Upper lobe of left lung (tissue), 6 donors: ENCODE measurements around the gene TOMM40. TPM values are rescaled to one million over a fixed set of nuclear protein-coding genes. Genes with fewer than 3 reads are reported as not detected.
"Not testable (repeated sequence)": the region's sequence is repeated elsewhere in the genome, so short reads cannot be mapped to it uniquely, and the experiment has no call there.

Source experiments
- ATAC-seq, 2 donors: fragments of 200-7000 bp; cut with Tn5 transposase; one replicate each; pipeline ENCODE4 v1.9.1; 2022; ENCODE audit warnings: mild to moderate bottlenecking in 2 of 2, moderate library complexity in 2 of 2; ENCODE audit not compliant: low FRiP score in 2 of 2
- DNase-seq, 2 donors: peaks; one replicate each; pipeline ENCODE4 v3.0.0-alpha.2; 2019 to 2020
- H3K27ac ChIP-seq, 4 donors: fragments of 200-600 bp; sonication (generic); one replicate each; pipeline ENCODE4 v1.5.1; 2016 to 2019
- H3K27me3 ChIP-seq, 4 donors: fragments of 200-600 bp; sonication (generic); one replicate each; pipeline ENCODE4 v1.5.1; 2017 to 2019
- H3K36me3 ChIP-seq, 4 donors: fragments of 200-600 bp; sonication (generic); one replicate each; pipeline ENCODE4 v1.5.1; 2016 to 2019
- H3K4me1 ChIP-seq, 4 donors: fragments of 200-600 bp; sonication (generic); one replicate each; pipeline ENCODE4 v1.5.1; 2018 to 2019
- H3K4me3 ChIP-seq, 4 donors: fragments of 200-600 bp; sonication (generic); one replicate each; pipeline ENCODE4 v1.5.1; 2017 to 2019; ENCODE audit warnings: mild to moderate bottlenecking in 2 of 4, moderate library complexity in 1 of 4
- H3K9me3 ChIP-seq, 4 donors: fragments of 200-600 bp; sonication (generic); one replicate each; pipeline ENCODE4 v1.5.1; 2018 to 2019
- EP300 ChIP-seq, 4 donors: sonication (generic); formaldehyde crosslinking; IDR thresholded peaks; one replicate each; pipeline ENCODE4 v1.5.1; 2017; ENCODE audit warnings: antibody characterized with exemption in 4 of 4, control low read depth in 2 of 4
- POLR2A ChIP-seq, 4 donors: fragments of 450-650 bp; IDR thresholded peaks; one replicate each; pipeline ENCODE4 v1.5.1; 2016 to 2017; ENCODE audit warnings: antibody characterized with exemption in 4 of 4, mild to moderate bottlenecking in 2 of 4
- POLR2AphosphoS5 ChIP-seq, 2 donors: sonication (generic); formaldehyde crosslinking; IDR thresholded peaks; one replicate each; pipeline ENCODE4 v1.5.1; 2017; ENCODE audit warnings: antibody characterized with exemption in 2 of 2
- WGBS, 2 donors: methylation state at CpG; one replicate each; pipeline ENCODE4 v1.1.5; 2017 to 2018; 5-methylcytosine and 5-hydroxymethylcytosine counted together
- total RNA-seq, 6 donors: library from RNA; depleted of rRNA in 4 of 6; stranded (reverse); fragments of >200 nt in 4 of 6; gene quantifications; one replicate each; pipeline versions ENCODE4 v1.1.0 to v1.2.1, GENCODE V29; 2016 to 2021
- TF ChIP-seq, protein P1 (sequence below), 6 experiments: fragments of 450-650 bp in 4 of 6; fragments of 200-600 bp in 2 of 6; sonication (generic) in 2 of 6; IDR thresholded peaks; one replicate each; pipeline ENCODE4 v1.5.1; 2016 to 2019; ENCODE audit warnings: antibody characterized with exemption in 6 of 6
- donor health status: DM: no; HTN: no; CAD: no; lungs with moderate emphysema.
- donor health status: DM: no; HTN: yes; CAD: no; lungs with severe emphysema.

The TOMM40 gene
- total RNA-seq, 6 donors from 2014 or later, result 26.6 to 88.3 (median 58.1) TPM

DNA sequence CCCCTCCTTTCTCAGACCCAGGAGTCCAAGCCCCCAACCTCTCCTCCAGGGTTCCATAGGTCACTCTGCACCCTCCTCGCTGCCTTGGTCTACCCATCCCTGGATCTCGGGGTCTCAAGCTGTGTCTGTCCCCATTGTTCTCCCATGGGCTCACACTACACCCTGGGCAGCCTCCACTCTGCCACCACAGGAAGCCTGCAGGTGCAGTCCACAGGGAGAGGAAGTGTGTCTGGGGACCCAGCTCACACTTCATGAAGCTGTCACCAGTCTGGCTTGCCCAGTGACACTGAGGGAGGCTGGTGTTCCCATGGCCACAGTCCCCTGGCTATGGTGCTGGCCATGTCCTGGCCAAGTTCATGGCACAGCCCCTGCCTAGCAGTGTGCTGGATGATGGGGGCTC is 39.6 kb upstream of the TOMM40 start:
- WGBS, 2 donors, result 56 to 68% methylated on average over 2 of the region's 2 CpGs
- TF ChIP-seq, protein P1, sequence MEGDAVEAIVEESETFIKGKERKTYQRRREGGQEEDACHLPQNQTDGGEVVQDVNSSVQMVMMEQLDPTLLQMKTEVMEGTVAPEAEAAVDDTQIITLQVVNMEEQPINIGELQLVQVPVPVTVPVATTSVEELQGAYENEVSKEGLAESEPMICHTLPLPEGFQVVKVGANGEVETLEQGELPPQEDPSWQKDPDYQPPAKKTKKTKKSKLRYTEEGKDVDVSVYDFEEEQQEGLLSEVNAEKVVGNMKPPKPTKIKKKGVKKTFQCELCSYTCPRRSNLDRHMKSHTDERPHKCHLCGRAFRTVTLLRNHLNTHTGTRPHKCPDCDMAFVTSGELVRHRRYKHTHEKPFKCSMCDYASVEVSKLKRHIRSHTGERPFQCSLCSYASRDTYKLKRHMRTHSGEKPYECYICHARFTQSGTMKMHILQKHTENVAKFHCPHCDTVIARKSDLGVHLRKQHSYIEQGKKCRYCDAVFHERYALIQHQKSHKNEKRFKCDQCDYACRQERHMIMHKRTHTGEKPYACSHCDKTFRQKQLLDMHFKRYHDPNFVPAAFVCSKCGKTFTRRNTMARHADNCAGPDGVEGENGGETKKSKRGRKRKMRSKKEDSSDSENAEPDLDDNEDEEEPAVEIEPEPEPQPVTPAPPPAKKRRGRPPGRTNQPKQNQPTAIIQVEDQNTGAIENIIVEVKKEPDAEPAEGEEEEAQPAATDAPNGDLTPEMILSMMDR (IDR thresholded peaks at IDR 0.05), result no peak
- TF ChIP-seq POLR2AphosphoS5 (IDR thresholded peaks at IDR 0.05), result no peak
- TF ChIP-seq POLR2A (IDR thresholded peaks at IDR 0.05), result no peak
- TF ChIP-seq EP300 (IDR thresholded peaks at IDR 0.05), result no peak
- Histone ChIP-seq H3K9me3 (no peaks in the 10 kb centered on the region), H3K27me3 (no peaks in the 10 kb centered on the region), H3K27ac (peak overlapping the region in 1 of 4 donors; percentile 57), H3K4me3 (no peak overlapping the region), H3K4me1 (peaks cover 34 to 53% (median 40%) of the 10 kb centered on the region in 4 donors), H3K36me3 (peaks cover 0 to 2% (median 0%) of the 10 kb centered on the region in 4 donors)
- DNase-seq (no peak), ATAC-seq (no peak)

DNA sequence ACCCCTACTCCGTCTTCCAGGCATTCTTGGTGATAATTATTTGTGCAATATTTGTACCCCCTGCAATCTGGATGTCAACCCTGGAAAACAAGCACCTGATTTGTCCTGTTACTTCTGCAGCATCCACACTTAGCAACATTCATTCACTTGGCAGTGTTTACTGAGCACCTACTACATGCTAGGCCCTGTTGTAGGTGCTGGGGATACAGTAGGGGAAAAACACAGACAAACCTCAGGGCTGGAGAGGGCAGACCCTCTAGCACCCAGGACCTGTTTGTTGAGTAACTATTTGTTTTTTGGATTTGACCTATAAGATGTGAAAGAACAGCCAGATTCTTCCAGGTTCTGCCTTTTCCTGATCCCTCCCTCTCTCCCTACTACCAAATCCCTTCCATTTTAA is 35.4 kb upstream of the TOMM40 start:
- no peak for TF ChIP-seq POLR2AphosphoS5 (IDR thresholded peaks at IDR 0.05)
- TF ChIP-seq EP300 (IDR thresholded peaks at IDR 0.05), result no peak
- no peak for TF ChIP-seq POLR2A (IDR thresholded peaks at IDR 0.05)
- TF ChIP-seq, protein P1 (IDR thresholded peaks at IDR 0.05), result no peak
- H3K4me3 ChIP-seq, result no peak overlapping the region
- ATAC-seq (no peak), DNase-seq (no peak)
- H3K4me1 ChIP-seq, result peaks cover 28 to 47% (median 43%) of the 10 kb centered on the region in 4 donors
- peak overlapping the region in 2 of 4 donors; percentile 63 to 70 for H3K27ac ChIP-seq
- peaks cover 0 to 11% (median 0%) of the 10 kb centered on the region in 4 donors for H3K36me3 ChIP-seq
- H3K27me3 ChIP-seq, result no peaks in the 10 kb centered on the region
- H3K9me3 ChIP-seq, result no peaks in the 10 kb centered on the region
- WGBS, 2 donors, result 73 to 85% methylated on average over 1 of the region's 1 CpG

GRCh38 chr19:44856421-44857083 is 34.5 kb upstream of the TOMM40 start:
- peak; percentile 38 to 44 for ATAC-seq
- H3K9me3 ChIP-seq, result no peaks in the 10 kb centered on the region

DNA sequence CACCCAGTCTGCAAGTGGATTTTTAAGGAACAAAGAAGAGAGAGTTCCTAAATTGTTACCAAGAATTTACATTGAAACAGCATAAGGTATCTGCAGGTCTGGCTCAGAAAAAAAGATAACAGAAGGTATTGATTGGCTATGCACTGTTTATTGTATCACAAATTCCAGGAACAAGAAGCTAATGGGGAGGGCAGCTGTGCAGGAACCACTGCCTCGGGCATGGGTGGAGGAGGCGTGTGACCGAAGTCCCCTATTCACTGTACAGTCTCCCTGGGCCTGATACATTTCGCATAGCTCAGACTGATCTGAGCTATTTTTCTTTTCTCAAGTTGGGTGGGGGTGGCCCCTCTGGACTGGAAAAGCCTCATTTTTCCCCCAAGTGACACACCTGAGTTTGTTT is 33.2 kb upstream of the TOMM40 start:
- H3K36me3 ChIP-seq, result peaks cover 0 to 12% (median 0%) of the 10 kb centered on the region in 4 donors
- peaks cover 26 to 44% (median 37%) of the 10 kb centered on the region in 4 donors for H3K4me1 ChIP-seq
- no peak for ATAC-seq
- 67% methylated on average over 4 of the region's 4 CpGs for WGBS, 2 donors
- TF ChIP-seq POLR2A (IDR thresholded peaks at IDR 0.05), result no peak
- DNase-seq, result no peak
- H3K9me3 ChIP-seq, result no peaks in the 10 kb centered on the region
- H3K27ac ChIP-seq, result peak overlapping the region in 1 of 4 donors; percentile 32
- no peak overlapping the region for H3K4me3 ChIP-seq
- no peaks in the 10 kb centered on the region for H3K27me3 ChIP-seq

More at GRCh38 chr19:44856421-44857083, 34.5 kb upstream of the TOMM40 start:
- no peak overlapping the region for H3K4me3 ChIP-seq
- H3K36me3 ChIP-seq, result peaks cover 0 to 12% (median 0%) of the 10 kb centered on the region in 4 donors
- peak overlapping the region; percentile 61 to 70 (median 66) for H3K27ac ChIP-seq
- WGBS, 2 donors, result 32 to 38% methylated on average over 7 to 10 of the region's 10 CpGs
- DNase-seq, result no peak
- H3K27me3 ChIP-seq, result no peaks in the 10 kb centered on the region
- peaks cover 26 to 44% (median 39%) of the 10 kb centered on the region in 4 donors for H3K4me1 ChIP-seq
- TF ChIP-seq, protein P1 (IDR thresholded peaks at IDR 0.05), result no peak
- TF ChIP-seq POLR2A (IDR thresholded peaks at IDR 0.05) (no peak), POLR2AphosphoS5 (IDR thresholded peaks at IDR 0.05) (no peak), EP300 (IDR thresholded peaks at IDR 0.05) (no peak)

DNA sequence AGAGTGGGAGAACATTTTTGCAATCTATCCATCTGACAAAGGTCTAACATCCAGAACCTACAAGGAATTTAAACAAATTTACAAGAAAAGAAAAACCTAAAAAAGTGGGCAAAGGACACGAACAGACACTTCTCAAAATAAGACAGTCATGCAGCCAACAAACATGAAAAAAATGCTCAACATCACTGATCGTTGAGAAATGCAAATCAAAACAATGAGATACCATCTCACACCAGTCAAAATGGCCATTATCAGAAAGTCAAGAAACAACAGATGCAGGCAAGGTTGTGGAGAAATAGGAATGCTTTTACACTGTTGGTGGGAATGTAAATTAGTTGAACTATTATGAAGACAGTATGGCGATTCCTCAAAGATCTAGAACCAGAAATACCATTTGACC is 29.5 kb upstream of the TOMM40 start:
- not testable (repeated sequence) for H3K4me3 ChIP-seq, H3K27me3 ChIP-seq, DNase-seq, H3K9me3 ChIP-seq, H3K27ac ChIP-seq, ATAC-seq
- WGBS, 2 donors, result 83 to 85% methylated on average over 3 of the region's 3 CpGs
- Histone ChIP-seq H3K36me3 (peaks cover 3 to 28% (median 10%) of the 10 kb centered on the region in 4 donors), H3K4me1 (peaks cover 19 to 30% (median 27%) of the 10 kb centered on the region in 4 donors)

GRCh38 chr19:44863990-44864389 is 27.1 kb upstream of the TOMM40 start:
- peaks cover 3 to 8% (median 5%) of the 10 kb centered on the region in 4 donors for H3K4me1 ChIP-seq
- no peaks in the 10 kb centered on the region for H3K9me3 ChIP-seq
- no peak for ATAC-seq
- no peak overlapping the region for H3K27ac ChIP-seq
- H3K4me3 ChIP-seq, result no peak overlapping the region
- WGBS, 2 donors, result 76 to 97% methylated on average over 2 of the region's 2 CpGs
- DNase-seq, result no peak
- TF ChIP-seq, protein P1 (IDR thresholded peaks at IDR 0.05), result no peak
- TF ChIP-seq POLR2AphosphoS5 (IDR thresholded peaks at IDR 0.05), result no peak
- no peak for TF ChIP-seq POLR2A (IDR thresholded peaks at IDR 0.05)
- TF ChIP-seq EP300 (IDR thresholded peaks at IDR 0.05), result no peak
- no peaks in the 10 kb centered on the region for H3K27me3 ChIP-seq
- peaks cover 3 to 44% (median 10%) of the 10 kb centered on the region in 4 donors for H3K36me3 ChIP-seq
